ENCODE measurements around the gene OSBPL9. TPM values are rescaled to one million over a fixed set of nuclear protein-coding genes. Genes with fewer than 3 reads are reported as not detected.
"Not testable (repeated sequence)": the region's sequence is repeated elsewhere in the genome, so short reads cannot be mapped to it uniquely, and the experiment has no call there.

Gene OSBPL9
- total and polyA plus RNA-seq, 2 experiments from 2014 or later: 71.0 to 288 TPM

DNA sequence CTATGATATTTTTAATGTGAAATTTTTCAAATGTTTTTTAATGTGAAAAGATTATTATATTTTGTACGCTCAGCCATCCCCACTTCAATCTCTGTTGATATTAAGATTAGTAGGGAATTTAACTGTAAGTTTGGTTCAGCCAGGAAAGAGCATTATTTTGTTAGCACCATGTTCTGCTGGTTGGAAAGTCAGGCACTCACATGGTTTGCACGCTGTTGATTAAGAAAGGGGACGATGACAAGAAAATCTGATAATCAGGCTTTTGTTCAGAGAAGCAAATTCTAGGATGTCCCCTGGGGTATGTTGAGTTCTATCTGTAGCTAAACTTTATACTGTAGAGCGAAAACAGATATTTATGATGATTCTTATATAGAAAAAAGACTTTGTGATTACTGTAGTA lies 115.1 kb downstream of the OSBPL9 start:
- Histone ChIP-seq H3K79me2 (peaks cover 76% of the 10 kb centered on the region), H3K4me2 (peak overlapping the region; percentile 82), H4K20me1 (ENCODE audit: insufficient read depth, poor library complexity, severe bottlenecking) (peaks cover 19% of the 10 kb centered on the region), H3K9me2 (replicated peaks; ENCODE audit: insufficient read depth) (no peaks in the 10 kb centered on the region), H3K27ac (no peak overlapping the region), H3K4me3 (no peak overlapping the region), H3K4me1 (ENCODE audit: insufficient read depth) (peaks cover 21% of the 10 kb centered on the region), H3K36me3 (replicated peaks; ENCODE audit: insufficient read depth, low read depth) (no peaks in the 10 kb centered on the region), H3K27me3 (no peaks in the 10 kb centered on the region), H3K9me3 (ENCODE audit: low read depth) (no peaks in the 10 kb centered on the region), H2AFZ (no peak overlapping the region)
- TF ChIP-seq, protein P1, sequence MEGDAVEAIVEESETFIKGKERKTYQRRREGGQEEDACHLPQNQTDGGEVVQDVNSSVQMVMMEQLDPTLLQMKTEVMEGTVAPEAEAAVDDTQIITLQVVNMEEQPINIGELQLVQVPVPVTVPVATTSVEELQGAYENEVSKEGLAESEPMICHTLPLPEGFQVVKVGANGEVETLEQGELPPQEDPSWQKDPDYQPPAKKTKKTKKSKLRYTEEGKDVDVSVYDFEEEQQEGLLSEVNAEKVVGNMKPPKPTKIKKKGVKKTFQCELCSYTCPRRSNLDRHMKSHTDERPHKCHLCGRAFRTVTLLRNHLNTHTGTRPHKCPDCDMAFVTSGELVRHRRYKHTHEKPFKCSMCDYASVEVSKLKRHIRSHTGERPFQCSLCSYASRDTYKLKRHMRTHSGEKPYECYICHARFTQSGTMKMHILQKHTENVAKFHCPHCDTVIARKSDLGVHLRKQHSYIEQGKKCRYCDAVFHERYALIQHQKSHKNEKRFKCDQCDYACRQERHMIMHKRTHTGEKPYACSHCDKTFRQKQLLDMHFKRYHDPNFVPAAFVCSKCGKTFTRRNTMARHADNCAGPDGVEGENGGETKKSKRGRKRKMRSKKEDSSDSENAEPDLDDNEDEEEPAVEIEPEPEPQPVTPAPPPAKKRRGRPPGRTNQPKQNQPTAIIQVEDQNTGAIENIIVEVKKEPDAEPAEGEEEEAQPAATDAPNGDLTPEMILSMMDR (IDR thresholded peaks at IDR 0.05; ENCODE audit: poor library complexity): no peak
- no peak for TF ChIP-seq EZH2phosphoT487 (IDR thresholded peaks at IDR 0.05; ENCODE audit: low read depth, severe bottlenecking, unreplicated experiment)
- no peak for TF ChIP-seq EZH2 (IDR thresholded peaks at IDR 0.05; ENCODE audit: borderline replicate concordance)
- 89% methylated on average over 4 of the region's 4 CpGs for WGBS (ENCODE audit: low lambda C conversion rate, missing lambda C conversion rate)
- no peak for DNase-seq (ENCODE audit: low spot score)

DNA sequence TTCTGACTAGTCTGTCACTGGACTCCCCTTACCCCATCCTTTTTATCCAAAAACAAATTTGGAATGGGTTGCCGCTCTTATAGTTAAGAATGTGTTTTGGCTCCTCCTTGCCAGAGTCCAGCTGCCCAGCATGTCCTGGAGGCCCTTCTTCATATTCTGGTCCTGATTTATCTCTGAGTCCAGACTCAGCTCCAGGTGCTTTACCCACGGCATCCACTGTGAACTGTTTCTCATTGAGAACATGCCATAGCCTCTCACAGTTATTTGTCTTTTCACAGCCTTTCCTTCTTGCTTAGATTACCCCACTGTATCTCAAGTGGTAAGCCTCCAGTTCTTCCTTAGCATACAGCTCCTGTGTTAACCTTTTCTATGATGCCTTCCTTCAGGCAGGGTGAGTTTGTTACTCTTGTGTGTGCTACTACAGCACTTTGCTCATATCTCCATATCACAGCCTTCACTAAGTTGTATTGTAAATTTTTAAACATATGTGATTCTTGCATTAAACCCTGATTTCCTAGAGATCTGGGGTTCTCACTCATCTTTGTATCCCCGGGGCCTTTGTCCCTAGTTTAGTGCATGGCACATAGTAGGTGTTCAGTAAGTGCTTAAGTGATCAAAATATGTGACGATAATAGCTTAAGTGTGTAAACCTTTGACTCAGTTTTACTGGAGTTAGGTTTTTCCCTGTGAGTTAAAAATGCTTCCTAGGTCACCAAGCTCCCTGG lies 116.0 kb downstream of the OSBPL9 start:
- 79% methylated on average over 4 of the region's 4 CpGs for WGBS (ENCODE audit: low lambda C conversion rate, missing lambda C conversion rate)
- Histone ChIP-seq H3K4me3 (no peak overlapping the region), H3K4me2 (peak overlapping the region; percentile 24)

DNA sequence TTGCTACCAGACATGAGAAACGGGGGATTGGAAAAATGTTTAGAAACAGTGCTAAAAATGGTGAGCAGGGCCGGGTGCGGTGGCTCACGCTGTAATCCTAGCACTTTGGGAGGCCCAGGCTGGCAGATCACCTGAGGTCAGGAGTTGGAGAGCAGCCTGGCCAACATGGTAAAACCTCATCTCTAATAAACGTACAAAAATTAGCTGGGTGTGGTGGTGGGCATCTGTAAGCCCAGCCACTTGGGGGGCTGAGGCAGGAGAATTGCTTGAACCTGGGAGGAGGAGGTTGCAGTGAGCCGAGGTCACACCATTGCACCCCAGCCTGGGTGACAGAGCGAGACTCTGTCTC lies 116.5 kb downstream of the OSBPL9 start:
- not testable (repeated sequence) for H3K27me3 ChIP-seq; H3K36me3 ChIP-seq (replicated peaks; ENCODE audit: insufficient read depth, low read depth); H3K4me3 ChIP-seq; H2AFZ ChIP-seq; H3K9me2 ChIP-seq (replicated peaks; ENCODE audit: insufficient read depth); H3K9me3 ChIP-seq (ENCODE audit: low read depth); DNase-seq (ENCODE audit: low spot score)
- peaks cover 78% of the 10 kb centered on the region for H3K79me2 ChIP-seq
- H3K4me1 ChIP-seq (ENCODE audit: insufficient read depth): peaks cover 33% of the 10 kb centered on the region
- 80% methylated on average over 7 of the region's 7 CpGs for WGBS (ENCODE audit: low lambda C conversion rate, missing lambda C conversion rate)
- peak overlapping the region; percentile 24 for H3K4me2 ChIP-seq
- H4K20me1 ChIP-seq (ENCODE audit: insufficient read depth, poor library complexity, severe bottlenecking): peaks cover 19% of the 10 kb centered on the region
- peak overlapping the region; percentile 43 for H3K27ac ChIP-seq

More for the DNA sequence above, 116.0 kb downstream of the OSBPL9 start:
- no peaks in the 10 kb centered on the region for H3K27me3 ChIP-seq
- H3K27ac ChIP-seq: no peak overlapping the region
- H3K9me3 ChIP-seq (ENCODE audit: low read depth): no peaks in the 10 kb centered on the region
- H3K79me2 ChIP-seq: peaks cover 79% of the 10 kb centered on the region
- H3K9me2 ChIP-seq (replicated peaks; ENCODE audit: insufficient read depth): no peaks in the 10 kb centered on the region
- no peaks in the 10 kb centered on the region for H3K36me3 ChIP-seq (replicated peaks; ENCODE audit: insufficient read depth, low read depth)
- no peak for DNase-seq (ENCODE audit: low spot score)
- H3K4me1 ChIP-seq (ENCODE audit: insufficient read depth): peaks cover 29% of the 10 kb centered on the region
- H2AFZ ChIP-seq: no peak overlapping the region
- TF ChIP-seq EZH2 (IDR thresholded peaks at IDR 0.05; ENCODE audit: borderline replicate concordance) (no peak), EZH2phosphoT487 (IDR thresholded peaks at IDR 0.05; ENCODE audit: low read depth, severe bottlenecking, unreplicated experiment) (no peak)
- TF ChIP-seq, protein P1 (IDR thresholded peaks at IDR 0.05; ENCODE audit: poor library complexity): no peak
- H4K20me1 ChIP-seq (ENCODE audit: insufficient read depth, poor library complexity, severe bottlenecking): peaks cover 19% of the 10 kb centered on the region

DNA sequence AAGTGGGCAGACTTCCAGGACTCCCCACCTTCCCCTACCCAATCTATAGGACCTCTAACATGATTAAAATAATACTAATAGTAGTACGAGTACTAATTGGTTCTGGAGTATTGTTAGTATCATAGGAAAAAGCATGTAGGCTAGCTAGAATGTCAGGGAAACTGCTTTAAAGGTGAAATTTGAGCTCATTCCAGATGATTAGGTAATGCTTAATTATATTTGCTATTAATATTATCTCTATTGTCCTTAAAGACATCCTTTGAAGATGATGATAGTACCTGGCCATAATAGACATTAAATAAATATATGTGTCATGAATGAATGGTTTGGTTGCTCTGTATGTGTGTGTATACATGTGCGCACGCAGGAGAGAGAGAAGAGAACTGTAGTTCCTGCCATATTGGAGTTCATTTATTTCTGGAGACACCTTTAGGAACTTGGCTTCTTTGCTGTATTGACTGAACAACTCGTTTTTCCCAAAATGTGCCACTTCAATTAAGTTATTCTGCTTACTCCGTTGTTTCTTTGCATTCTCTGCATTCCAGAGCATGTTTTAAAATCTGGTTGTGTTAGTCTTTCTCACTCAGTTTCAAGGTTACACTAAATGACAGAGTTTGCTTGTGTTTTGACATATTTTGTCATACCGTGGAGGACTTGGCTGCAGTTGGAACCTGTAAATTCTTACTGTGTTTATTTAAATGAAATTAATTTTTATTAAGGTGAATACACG lies 117.1 kb downstream of the OSBPL9 start:
- H3K27ac ChIP-seq: peak overlapping the region; percentile 43
- DNase-seq (ENCODE audit: low spot score): no peak
- H2AFZ ChIP-seq: no peak overlapping the region
- peaks cover 84% of the 10 kb centered on the region for H3K79me2 ChIP-seq
- no peaks in the 10 kb centered on the region for H3K27me3 ChIP-seq
- H3K4me3 ChIP-seq: no peak overlapping the region
- 48% methylated on average over 7 of the region's 7 CpGs for WGBS (ENCODE audit: low lambda C conversion rate, missing lambda C conversion rate)
- H3K9me2 ChIP-seq (replicated peaks; ENCODE audit: insufficient read depth): no peaks in the 10 kb centered on the region
- peaks cover 19% of the 10 kb centered on the region for H4K20me1 ChIP-seq (ENCODE audit: insufficient read depth, poor library complexity, severe bottlenecking)
- no peaks in the 10 kb centered on the region for H3K36me3 ChIP-seq (replicated peaks; ENCODE audit: insufficient read depth, low read depth)
- peaks cover 35% of the 10 kb centered on the region for H3K4me1 ChIP-seq (ENCODE audit: insufficient read depth)
- no peak for TF ChIP-seq EZH2 (IDR thresholded peaks at IDR 0.05; ENCODE audit: borderline replicate concordance)
- no peak for TF ChIP-seq EZH2phosphoT487 (IDR thresholded peaks at IDR 0.05; ENCODE audit: low read depth, severe bottlenecking, unreplicated experiment)
- TF ChIP-seq, protein P1 (IDR thresholded peaks at IDR 0.05; ENCODE audit: poor library complexity): no peak
- no peaks in the 10 kb centered on the region for H3K9me3 ChIP-seq (ENCODE audit: low read depth)
- peak overlapping the region; percentile 24 for H3K4me2 ChIP-seq
